NCI-H446 (cell line): ENCODE measurements around the gene STRN.
"Not testable (repeated sequence)": the region's sequence is repeated elsewhere in the genome, so short reads cannot be mapped to it uniquely, and the experiment has no call there.

Source experiments
- DNase-seq, 2 experiments: peaks; one replicate each; lab custom pipeline; 2025; lab: John Stamatoyannopoulos, UW

The STRN gene

GRCh38 chr2:36966370-36967235 is at the start of gene STRN:
STRN (minus strand) TSS chr2:36966536; CDS start chr2:36966463, 73 bp downstream.
- peak; percentile 83 to 97 for DNase-seq

- no peak for DNase-seq
These were observed 46.9 kb upstream of the STRN start for GRCh38 chr2:37013315-37013641.

GRCh38 chr2:37011130-37011529 is 44.8 kb upstream of the STRN start:
- no peak for DNase-seq

- no peak for DNase-seq
These were observed 39.0 kb upstream of the STRN start for GRCh38 chr2:37005118-37005868.

- no peak for DNase-seq
These were observed 34.7 kb upstream of the STRN start for GRCh38 chr2:37000988-37001556.

GRCh38 chr2:37000318-37000717 is 34.0 kb upstream of the STRN start:
- no peak for DNase-seq

- not testable (repeated sequence) for DNase-seq
These were observed 33.1 kb upstream of the STRN start for GRCh38 chr2:36999416-36999815.

- no peak for DNase-seq
These were observed 27.7 kb upstream of the STRN start for GRCh38 chr2:36993841-36994620.

GRCh38 chr2:36988008-36988407 is 21.7 kb upstream of the STRN start:
- DNase-seq = no peak

GRCh38 chr2:36982467-36982866 is 16.1 kb upstream of the STRN start:
- no peak for DNase-seq

GRCh38 chr2:36981911-36982310 is 15.6 kb upstream of the STRN start:
- DNase-seq = no peak

- DNase-seq = not testable (repeated sequence)
These were observed 12.7 kb upstream of the STRN start for GRCh38 chr2:36979007-36979406.

- no peak for DNase-seq
These were observed 9.7 kb upstream of the STRN start for GRCh38 chr2:36976065-36976464.

- no peak for DNase-seq
These were observed 9.0 kb upstream of the STRN start for GRCh38 chr2:36975306-36975705.

- no peak for DNase-seq
These were observed 7.0 kb upstream of the STRN start for GRCh38 chr2:36973320-36973719.

GRCh38 chr2:36971990-36972389 is 5.7 kb upstream of the STRN start:
- no peak for DNase-seq

GRCh38 chr2:36967236-36967876 is 1.0 kb upstream of the STRN start:
- no peak for DNase-seq

- DNase-seq = peak in 1 of 2 experiments; percentile 61
These were observed 476 bp downstream of the STRN start for GRCh38 chr2:36965751-36966369.

GRCh38 chr2:36965206-36965605 is 1.1 kb downstream of the STRN start:
- DNase-seq = no peak

- no peak for DNase-seq
These were observed 1.8 kb downstream of the STRN start for GRCh38 chr2:36964496-36965058.

- DNase-seq = no peak
These were observed 2.6 kb downstream of the STRN start for GRCh38 chr2:36963734-36964133.
